COLO668 (cell line): ENCODE measurements around the gene THAP3.

Experiments
- DNase-seq: peaks from one replicate; lab custom pipeline; 2025; ENCODE audit not compliant: unreplicated experiment; lab: John Stamatoyannopoulos, UW

Gene THAP3

GRCh38 chr1:6668503-6668902 is 43.8 kb downstream of the THAP3 start:
- DNase-seq = no peak

DNA sequence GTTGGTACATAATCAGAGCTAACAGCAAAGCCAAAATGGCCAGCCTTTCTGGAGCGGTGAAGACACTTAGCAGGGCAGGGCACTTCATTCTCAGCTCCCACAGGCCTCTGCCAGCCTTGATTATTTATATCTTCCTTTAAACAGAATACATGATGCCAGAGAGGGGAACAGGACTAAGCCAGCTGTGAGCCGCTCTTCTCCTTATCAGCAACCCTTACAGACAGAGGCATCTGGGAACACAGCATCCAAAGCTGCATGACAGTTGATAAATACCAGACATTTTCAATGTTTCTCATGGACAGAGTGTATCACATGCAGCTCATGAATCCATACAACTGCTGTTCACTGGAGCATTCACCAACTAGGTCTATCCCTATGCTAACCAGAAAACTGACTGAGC is 47.9 kb downstream of the THAP3 start:
- DNase-seq = no peak

DNA sequence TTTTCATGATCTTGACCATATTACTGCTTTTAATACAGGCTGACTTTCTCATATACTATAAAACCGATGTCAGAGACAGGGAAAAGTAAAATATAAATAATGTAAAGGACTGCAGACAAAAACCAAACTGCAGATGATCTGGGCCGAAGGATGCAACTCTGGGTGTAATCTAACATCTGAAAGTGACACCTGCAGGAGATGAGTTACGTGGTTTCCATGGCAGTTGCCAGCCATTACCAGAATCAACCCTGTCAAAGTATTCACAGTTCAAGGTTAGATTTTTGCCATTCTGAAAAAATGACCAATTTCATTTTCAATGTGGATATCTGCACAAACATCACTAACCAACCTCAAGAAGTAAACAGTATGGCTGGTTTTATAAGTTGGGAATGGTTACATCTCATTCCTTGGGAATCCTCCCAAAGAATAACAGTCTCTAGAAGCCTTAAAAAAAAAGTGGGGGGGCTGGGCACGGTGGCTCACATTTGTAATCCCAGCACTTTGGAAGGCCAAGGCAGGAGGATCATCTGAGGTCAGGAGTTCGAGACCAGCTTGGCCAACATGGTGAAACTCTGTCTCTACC is 49.2 kb downstream of the THAP3 start:
- DNase-seq = no peak

DNA sequence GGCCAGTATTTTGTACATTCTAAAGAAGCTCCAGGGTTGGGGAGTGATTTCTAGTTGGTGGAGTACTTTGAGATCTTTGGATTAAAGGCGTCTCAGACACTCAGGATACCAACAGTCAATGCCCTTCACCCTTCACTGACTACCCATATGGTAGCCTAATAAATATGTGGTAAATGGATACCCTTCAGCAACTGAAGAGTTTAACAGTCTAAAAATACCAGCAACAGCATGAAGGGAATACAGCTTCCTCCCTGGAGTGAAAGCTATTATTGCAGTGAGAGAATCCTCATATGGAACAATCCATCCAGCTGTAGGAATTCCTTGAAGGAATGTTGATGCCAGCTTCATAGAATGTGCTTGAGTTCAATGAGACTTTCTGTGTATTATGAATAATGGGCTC is 50.1 kb downstream of the THAP3 start:
- DNase-seq = no peak

GRCh38 chr1:6675941-6676340 is 51.3 kb downstream of the THAP3 start:
- no peak for DNase-seq
